Choroid plexus epithelial cell (primary cell): ENCODE data around the gene TBX19.
A peak's percentile ranks its signal among the peaks of the same experiment; 100 is the strongest.

Experiments used
- DNase-seq: peaks from one replicate; pipeline ENCODE4 v3.0.0-alpha.2; 2010; ENCODE audit warnings: low read depth
- H3K4me3 ChIP-seq: 2 replicates; pipeline ENCODE4 v1.5.1; 2011; ENCODE audit warnings: low read depth, mild to moderate bottlenecking, control low read depth, low read length, moderate library complexity
- CTCF ChIP-seq: conservative IDR thresholded peaks from 2 replicates; pipeline ENCODE4 v1.5.1; 2011; ENCODE audit warnings: low read depth, mild to moderate bottlenecking, control low read depth, inconsistent platforms, low read length, moderate library complexity

Gene TBX19

GRCh38 chr1:168243636-168244212 is 37.0 kb upstream of the TBX19 start:
- DNase-seq: peak; percentile 63
- TF ChIP-seq CTCF: no peak
- no peak overlapping the region for H3K4me3 ChIP-seq

GRCh38 chr1:168245042-168245441 is 35.6 kb upstream of the TBX19 start:
- no peak for DNase-seq
- no peak overlapping the region for H3K4me3 ChIP-seq
- no peak for TF ChIP-seq CTCF

- DNase-seq: no peak
- no peak for TF ChIP-seq CTCF
Observed at GRCh38 chr1:168246506-168246905, 34.2 kb upstream of the TBX19 start.

GRCh38 chr1:168252204-168252733 is 28.4 kb upstream of the TBX19 start:
- H3K4me3 ChIP-seq: no peak overlapping the region
- peak; percentile 50 for DNase-seq
- no peak for TF ChIP-seq CTCF

More at GRCh38 chr1:168246506-168246905, 34.2 kb upstream of the TBX19 start:
- H3K4me3 ChIP-seq: no peak overlapping the region

- TF ChIP-seq CTCF: no peak
- no peak for DNase-seq
- H3K4me3 ChIP-seq: no peak overlapping the region
Observed at GRCh38 chr1:168256164-168256563, 24.5 kb upstream of the TBX19 start.

- DNase-seq: no peak
- no peak overlapping the region for H3K4me3 ChIP-seq
- no peak for TF ChIP-seq CTCF
Observed at GRCh38 chr1:168257397-168257796, 23.3 kb upstream of the TBX19 start.

- TF ChIP-seq CTCF: no peak
- H3K4me3 ChIP-seq: no peak overlapping the region
- no peak for DNase-seq
Observed at GRCh38 chr1:168259567-168259966, 21.1 kb upstream of the TBX19 start.
